Loucy (cell line): ENCODE data around the gene PHACTR4.

Experiments used
- H2AFZ ChIP-seq: fragments of 200-600 bp; sonication (generic); 2 replicates; pipeline ENCODE4 v1.6.0; 2016; ENCODE audit warnings: antibody characterized with exemption, mild to moderate bottlenecking, low read length, moderate library complexity
- H3F3A ChIP-seq: fragments of 200-600 bp; 2 replicates; pipeline ENCODE4 v1.6.0; 2016; ENCODE audit warnings: antibody characterized with exemption, low read depth, mild to moderate bottlenecking
- H3K27me3 ChIP-seq: fragments of 200-600 bp; sonication (generic); 2 replicates; pipeline ENCODE4 v1.6.1; 2014; ENCODE audit warnings: low read length, mild to moderate bottlenecking; ENCODE audit not compliant: insufficient read depth, poor library complexity, severe bottlenecking
- H3K36me3 ChIP-seq: fragments of 200-600 bp; sonication (generic); 2 replicates; pipeline ENCODE4 v1.6.1; 2016; ENCODE audit warnings: low read length; ENCODE audit not compliant: insufficient read depth
- H3K4me1 ChIP-seq: fragments of 200-600 bp; sonication (generic); 2 replicates; pipeline ENCODE4 v1.5.1; 2014; ENCODE audit warnings: low read length, mild to moderate bottlenecking; ENCODE audit not compliant: insufficient read depth, poor library complexity, severe bottlenecking
- H3K4me2 ChIP-seq: fragments of 200-600 bp; sonication (generic); 2 replicates; pipeline ENCODE4 v1.6.0; 2014; ENCODE audit warnings: antibody characterized with exemption, low read length, low read depth, mild to moderate bottlenecking; ENCODE audit not compliant: poor library complexity, severe bottlenecking
- H3K4me3 ChIP-seq: fragments of 200-600 bp; sonication (generic); 2 replicates; pipeline ENCODE4 v1.5.1; 2014; ENCODE audit warnings: low read length, mild to moderate bottlenecking, mixed read lengths; ENCODE audit not compliant: poor library complexity, severe bottlenecking
- H3K79me2 ChIP-seq: fragments of 200-600 bp; sonication (generic); 2 replicates; pipeline ENCODE4 v1.6.1; 2014; ENCODE audit warnings: low read length; ENCODE audit not compliant: insufficient read depth
- H3K9ac ChIP-seq: fragments of 200-600 bp; sonication (generic); 2 replicates; pipeline ENCODE4 v1.6.0; 2014; ENCODE audit warnings: mild to moderate bottlenecking, low read depth, low read length, moderate library complexity; ENCODE audit not compliant: poor library complexity, severe bottlenecking
- H3K9me2 ChIP-seq: fragments of 200-600 bp; sonication (generic); replicated peaks from 2 replicates; pipeline ENCODE4 v1.6.1; 2016; ENCODE audit warnings: low read depth, low read length, mixed read lengths
- H3K9me3 ChIP-seq: fragments of 200-600 bp; sonication (generic); 2 replicates; pipeline ENCODE4 v1.6.1; 2014; ENCODE audit warnings: mild to moderate bottlenecking, antibody characterized with exemption, low read length, low read depth; ENCODE audit not compliant: insufficient read depth
- H4K20me1 ChIP-seq: fragments of 200-600 bp; sonication (generic); 2 replicates; pipeline ENCODE4 v1.6.0; 2014; ENCODE audit warnings: antibody characterized with exemption, low read length, mild to moderate bottlenecking; ENCODE audit not compliant: insufficient read depth, poor library complexity, severe bottlenecking
- EZH2phosphoT487 ChIP-seq: fragments of 200-600 bp; IDR thresholded peaks from 2 replicates; pipeline ENCODE4 v1.6.1; 2018; ENCODE audit warnings: antibody characterized with exemption, mild to moderate bottlenecking, moderate library complexity, borderline replicate concordance
- TF ChIP-seq, protein P1 (sequence below): fragments of 200-600 bp; sonication (generic); conservative IDR thresholded peaks from 2 replicates; pipeline ENCODE4 v1.5.1; 2014; ENCODE audit warnings: mild to moderate bottlenecking, antibody characterized with exemption, low read length

The PHACTR4 gene

DNA sequence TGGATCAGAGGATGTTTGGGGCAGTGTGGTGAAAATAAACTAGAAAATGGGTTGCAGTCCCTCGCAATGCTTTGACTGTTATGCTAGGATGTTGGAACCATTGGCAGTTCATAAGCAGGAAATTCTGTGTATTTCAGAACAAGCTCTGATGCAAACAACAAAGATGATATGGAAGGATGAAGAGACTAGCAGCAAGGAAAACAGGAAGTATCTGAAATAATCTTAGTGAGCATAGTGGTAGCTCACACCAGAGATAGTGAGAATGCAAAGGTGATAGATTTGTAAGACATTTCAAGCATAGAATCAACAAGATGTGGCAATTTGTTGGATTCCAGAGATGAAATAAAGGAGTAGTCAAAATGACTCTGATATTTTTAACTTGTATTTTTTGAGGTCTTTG is 125.2 kb downstream of the PHACTR4 start:
- no peak overlapping the region for H3K4me2 ChIP-seq
- no peaks in the 10 kb centered on the region for H3K4me1 ChIP-seq
- H3K36me3 ChIP-seq: peaks cover 64% of the 10 kb centered on the region
- no peaks in the 10 kb centered on the region for H3K9me2 ChIP-seq
- H3K79me2 ChIP-seq: no peaks in the 10 kb centered on the region
- no peak for TF ChIP-seq EZH2phosphoT487
- TF ChIP-seq, protein P1, sequence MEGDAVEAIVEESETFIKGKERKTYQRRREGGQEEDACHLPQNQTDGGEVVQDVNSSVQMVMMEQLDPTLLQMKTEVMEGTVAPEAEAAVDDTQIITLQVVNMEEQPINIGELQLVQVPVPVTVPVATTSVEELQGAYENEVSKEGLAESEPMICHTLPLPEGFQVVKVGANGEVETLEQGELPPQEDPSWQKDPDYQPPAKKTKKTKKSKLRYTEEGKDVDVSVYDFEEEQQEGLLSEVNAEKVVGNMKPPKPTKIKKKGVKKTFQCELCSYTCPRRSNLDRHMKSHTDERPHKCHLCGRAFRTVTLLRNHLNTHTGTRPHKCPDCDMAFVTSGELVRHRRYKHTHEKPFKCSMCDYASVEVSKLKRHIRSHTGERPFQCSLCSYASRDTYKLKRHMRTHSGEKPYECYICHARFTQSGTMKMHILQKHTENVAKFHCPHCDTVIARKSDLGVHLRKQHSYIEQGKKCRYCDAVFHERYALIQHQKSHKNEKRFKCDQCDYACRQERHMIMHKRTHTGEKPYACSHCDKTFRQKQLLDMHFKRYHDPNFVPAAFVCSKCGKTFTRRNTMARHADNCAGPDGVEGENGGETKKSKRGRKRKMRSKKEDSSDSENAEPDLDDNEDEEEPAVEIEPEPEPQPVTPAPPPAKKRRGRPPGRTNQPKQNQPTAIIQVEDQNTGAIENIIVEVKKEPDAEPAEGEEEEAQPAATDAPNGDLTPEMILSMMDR: no peak
- no peaks in the 10 kb centered on the region for H3K9me3 ChIP-seq
- H3F3A ChIP-seq: no peaks in the 10 kb centered on the region
- no peak overlapping the region for H2AFZ ChIP-seq
- no peaks in the 10 kb centered on the region for H3K27me3 ChIP-seq
- H4K20me1 ChIP-seq: no peaks in the 10 kb centered on the region
- H3K4me3 ChIP-seq: no peak overlapping the region
- no peak overlapping the region for H3K9ac ChIP-seq

DNA sequence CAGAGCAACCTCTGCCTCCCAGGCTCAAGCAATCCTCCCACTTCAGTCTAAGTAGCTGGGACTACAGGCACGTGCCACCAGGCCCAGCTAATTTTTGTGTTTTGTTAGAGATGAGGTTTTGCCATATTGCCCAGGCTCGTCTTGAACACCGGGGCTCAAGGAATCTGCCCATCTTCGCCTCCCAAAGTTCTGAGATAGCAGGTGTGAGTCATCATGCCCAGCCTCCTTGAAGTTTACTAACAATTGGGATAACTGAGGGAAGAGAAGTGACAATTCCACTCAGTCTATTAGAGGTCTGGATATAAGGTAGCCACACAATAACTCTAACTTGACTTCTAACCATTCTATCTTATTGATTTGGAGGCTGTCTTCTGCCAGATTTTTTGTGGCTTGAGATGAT is 130.0 kb downstream of the PHACTR4 start:
- Histone ChIP-seq H3K36me3 (peaks cover 34% of the 10 kb centered on the region), H3F3A (peaks cover 2% of the 10 kb centered on the region; the same call in 1 of the 2 replicates), H3K27me3 (no peaks in the 10 kb centered on the region), H3K9ac (no peak overlapping the region), H4K20me1 (no peaks in the 10 kb centered on the region), H3K9me2 (no peaks in the 10 kb centered on the region), H3K9me3 (no peaks in the 10 kb centered on the region), H3K4me2 (no peak overlapping the region), H2AFZ (no peak overlapping the region), H3K4me1 (no peaks in the 10 kb centered on the region), H3K4me3 (no peak overlapping the region), H3K79me2 (no peaks in the 10 kb centered on the region)
- no peak for TF ChIP-seq EZH2phosphoT487
- TF ChIP-seq, protein P1: no peak

DNA sequence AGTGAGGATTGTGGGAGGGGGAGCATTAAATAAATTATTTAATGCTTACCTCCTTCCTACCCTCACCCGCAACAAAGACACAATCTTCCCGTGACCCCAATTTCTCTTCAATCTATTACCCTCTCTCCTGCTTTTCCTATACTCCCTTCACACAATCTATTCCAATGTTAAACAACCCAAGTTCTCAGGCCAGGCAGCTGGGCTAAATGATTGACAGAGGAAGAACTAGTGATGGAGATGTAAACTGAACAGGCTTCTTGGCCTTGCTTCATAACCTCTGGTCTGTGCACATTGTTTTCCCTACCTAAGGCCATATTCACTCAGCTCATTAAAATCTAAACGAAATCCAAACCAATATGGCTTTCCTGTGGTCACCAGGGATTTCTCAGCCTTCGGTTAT is 132.4 kb downstream of the PHACTR4 start:
- no peak overlapping the region for H3K4me3 ChIP-seq
- no peaks in the 10 kb centered on the region for H3K4me1 ChIP-seq
- peaks cover 3% of the 10 kb centered on the region; the same call in 1 of the 2 replicates for H3F3A ChIP-seq
- TF ChIP-seq EZH2phosphoT487: no peak
- TF ChIP-seq, protein P1: no peak
- no peak overlapping the region for H3K4me2 ChIP-seq
- peaks cover 10% of the 10 kb centered on the region for H4K20me1 ChIP-seq
- no peak overlapping the region for H2AFZ ChIP-seq
- H3K27me3 ChIP-seq: peaks cover 10% of the 10 kb centered on the region
- peaks cover 20% of the 10 kb centered on the region for H3K79me2 ChIP-seq
- H3K9ac ChIP-seq: no peak overlapping the region
- no peaks in the 10 kb centered on the region for H3K9me2 ChIP-seq
- H3K9me3 ChIP-seq: no peaks in the 10 kb centered on the region
- H3K36me3 ChIP-seq: peaks cover 25% of the 10 kb centered on the region
